GM12891 (cell line): ENCODE data around the gene GBA3.

ENCODE experiments used
- DNase-seq: peaks from one replicate; pipeline ENCODE4 v3.0.0; 2011; ENCODE audit warnings: low spot score; ENCODE audit not compliant: insufficient read length
- FAIRE-seq: peaks from 2 replicates; lab custom pipeline; 2011; peaks lifted over from hg19 to GRCh38; lab: Jason Lieb, UNC
- PAX5 ChIP-seq: IDR thresholded peaks from 2 replicates; pipeline ENCODE4 v1.6.1; 2011; ENCODE audit warnings: low read length, moderate library complexity, mild to moderate bottlenecking; ENCODE audit not compliant: insufficient read depth, severe bottlenecking
- POLR2A ChIP-seq: IDR thresholded peaks from 2 replicates; pipeline ENCODE4 v1.6.1; 2011; ENCODE audit warnings: low read depth, low read length, control low read depth
- POLR2AphosphoS5 ChIP-seq: IDR thresholded peaks from 2 replicates; pipeline ENCODE4 v1.6.1; 2011; ENCODE audit warnings: low read depth, low read length, control low read depth
- POU2F2 ChIP-seq: IDR thresholded peaks from 2 replicates; pipeline ENCODE4 v1.6.1; 2011; ENCODE audit warnings: low read depth, mild to moderate bottlenecking, control low read depth, low read length, moderate library complexity
- SPI1 ChIP-seq: IDR thresholded peaks from 2 replicates; pipeline ENCODE4 v1.6.1; 2011; ENCODE audit warnings: low read depth, low read length, control low read depth
- TAF1 ChIP-seq: IDR thresholded peaks from 2 replicates; pipeline ENCODE4 v1.6.1; 2011; ENCODE audit warnings: low read depth, low read length, control low read depth

The GBA3 gene

DNA sequence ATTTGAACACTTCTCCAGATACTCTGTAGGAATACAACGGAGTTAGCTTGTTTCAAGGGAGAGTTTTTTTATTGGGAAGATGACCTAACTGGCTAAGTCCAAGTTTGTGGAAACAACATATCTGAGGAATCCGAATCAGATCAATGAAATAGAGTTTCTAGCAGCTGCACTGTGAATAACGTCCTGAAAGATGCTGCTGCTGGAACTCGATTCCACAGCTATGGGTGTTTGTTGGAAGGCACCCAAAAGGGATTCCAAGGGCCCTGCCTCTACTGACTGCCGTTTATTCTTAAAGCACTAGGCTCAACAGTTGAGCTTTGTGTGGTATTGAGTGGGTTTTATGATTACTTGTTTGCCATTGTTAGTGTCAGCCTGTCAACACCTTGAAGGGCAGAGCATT is 6.6 kb upstream of the GBA3 start:
- DNase-seq: no peak
- TF ChIP-seq PAX5: no peak
- no peak for TF ChIP-seq POLR2A
- no peak for TF ChIP-seq SPI1
- no peak for TF ChIP-seq POLR2AphosphoS5
- TF ChIP-seq POU2F2: no peak
- TF ChIP-seq TAF1: no peak

GRCh38 chr4:22688236-22688635 is 4.5 kb upstream of the GBA3 start:
- no peak for FAIRE-seq
- no peak for TF ChIP-seq POLR2AphosphoS5
- TF ChIP-seq POU2F2: no peak
- no peak for TF ChIP-seq POLR2A
- no peak for TF ChIP-seq SPI1
- no peak for TF ChIP-seq PAX5
- no peak for TF ChIP-seq TAF1
- no peak for DNase-seq

More for the DNA sequence above, 6.6 kb upstream of the GBA3 start:
- FAIRE-seq: no peak

DNA sequence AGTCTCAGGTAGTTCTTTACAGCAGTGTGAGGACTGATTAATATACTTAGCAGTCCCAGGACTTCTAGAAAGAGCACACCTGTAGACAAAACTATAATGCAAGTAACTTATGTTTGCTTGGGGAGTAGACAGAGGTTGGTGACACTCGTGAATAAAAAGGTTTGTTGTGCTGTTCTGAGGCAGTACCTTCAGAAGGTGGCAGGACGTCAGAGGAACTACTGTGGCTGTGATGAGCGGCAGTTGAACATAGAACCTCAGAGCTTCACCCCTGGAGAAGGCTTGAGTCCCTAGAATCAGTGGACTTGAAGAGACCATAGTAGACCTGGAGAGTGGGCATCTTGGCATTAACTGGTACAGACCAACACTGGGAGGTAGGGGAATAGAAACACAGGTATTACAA is 3.3 kb upstream of the GBA3 start:
- TF ChIP-seq POLR2AphosphoS5: no peak
- no peak for TF ChIP-seq TAF1
- TF ChIP-seq POLR2A: no peak
- TF ChIP-seq PAX5: no peak
- TF ChIP-seq POU2F2: no peak
- no peak for TF ChIP-seq SPI1
- FAIRE-seq (no peak), DNase-seq (no peak)

- FAIRE-seq (no peak), DNase-seq (no peak)
Observed at GRCh38 chr4:22695029-22695428, 2.3 kb downstream of the GBA3 start.

DNA sequence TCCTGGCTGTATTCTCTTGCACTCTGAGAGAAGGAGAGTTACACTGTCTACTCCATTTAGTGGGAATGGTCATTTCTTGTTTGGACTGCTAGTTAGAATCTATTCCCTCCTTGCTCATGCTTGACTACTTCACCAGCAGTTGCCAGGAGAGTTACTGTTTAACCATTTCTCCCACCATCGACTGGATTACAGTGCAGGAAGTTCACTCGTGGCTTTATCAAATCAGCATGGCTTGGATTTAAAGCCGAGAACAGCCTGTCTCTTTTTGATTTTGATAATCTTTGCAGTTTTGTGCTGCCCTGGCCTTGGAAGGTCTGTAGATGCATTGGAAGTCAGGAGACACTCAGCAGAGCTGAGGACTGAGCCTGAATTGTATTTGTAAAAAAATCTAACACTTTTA is 3.2 kb downstream of the GBA3 start:
- no peak for TF ChIP-seq POU2F2
- FAIRE-seq (no peak), DNase-seq (no peak)

More at GRCh38 chr4:22695029-22695428, 2.3 kb downstream of the GBA3 start:
- TF ChIP-seq TAF1 (no peak), SPI1 (no peak), PAX5 (no peak), POU2F2 (no peak), POLR2AphosphoS5 (no peak)

GRCh38 chr4:22703912-22704311 is 11.2 kb downstream of the GBA3 start:
- TF ChIP-seq POU2F2 (no peak), POLR2A (no peak), SPI1 (no peak)
- FAIRE-seq (no peak), DNase-seq (no peak)

- DNase-seq (no peak), FAIRE-seq (no peak)
- TF ChIP-seq TAF1 (no peak), POLR2AphosphoS5 (no peak), PAX5 (no peak), POLR2A (no peak), SPI1 (no peak), POU2F2 (no peak)
Observed at GRCh38 chr4:22707390-22707789, 14.7 kb downstream of the GBA3 start.

- DNase-seq (no peak), FAIRE-seq (no peak)
- TF ChIP-seq TAF1: no peak
- TF ChIP-seq PAX5: no peak
- no peak for TF ChIP-seq POLR2A
- no peak for TF ChIP-seq POLR2AphosphoS5
- TF ChIP-seq POU2F2: no peak
Observed at GRCh38 chr4:22708961-22709360, 16.2 kb downstream of the GBA3 start.

DNA sequence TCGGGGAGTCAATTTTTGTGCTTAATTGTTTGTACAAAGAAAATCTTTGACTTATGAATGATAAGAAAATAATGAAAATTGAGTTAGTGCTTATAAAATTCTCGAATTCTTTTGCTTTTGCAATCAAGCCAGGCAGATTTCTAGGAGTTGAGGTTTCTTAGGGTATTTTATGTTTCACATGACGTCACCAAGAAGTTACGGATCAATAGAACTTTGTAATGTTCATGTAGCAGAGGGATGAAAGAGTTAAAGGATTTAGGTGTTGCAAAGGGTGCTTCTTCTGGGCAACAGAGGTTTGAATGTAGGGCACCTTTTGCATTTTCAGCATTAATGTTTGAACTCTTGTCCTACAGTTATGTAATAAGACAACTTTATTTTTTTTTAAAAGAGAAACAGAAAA is 19.4 kb downstream of the GBA3 start:
- DNase-seq (no peak), FAIRE-seq (no peak)
- TF ChIP-seq PAX5 (no peak), POLR2AphosphoS5 (no peak), SPI1 (no peak), POLR2A (no peak), POU2F2 (no peak), TAF1 (no peak)

- TF ChIP-seq SPI1: no peak
- no peak for TF ChIP-seq PAX5
- no peak for TF ChIP-seq POLR2A
- TF ChIP-seq POU2F2: no peak
- no peak for TF ChIP-seq TAF1
- DNase-seq (no peak), FAIRE-seq (no peak)
Observed at GRCh38 chr4:22712529-22712928, 19.8 kb downstream of the GBA3 start.

GRCh38 chr4:22713841-22714240 is 21.1 kb downstream of the GBA3 start:
- no peak for DNase-seq
- no peak for FAIRE-seq
- TF ChIP-seq PAX5 (no peak), POU2F2 (no peak), POLR2AphosphoS5 (no peak)

GRCh38 chr4:22719218-22719617 is 26.5 kb downstream of the GBA3 start:
- FAIRE-seq (no peak), DNase-seq (no peak)
- TF ChIP-seq SPI1 (no peak), POLR2AphosphoS5 (no peak), PAX5 (no peak), TAF1 (no peak), POLR2A (no peak), POU2F2 (no peak)

- TF ChIP-seq PAX5 (no peak), POU2F2 (no peak), TAF1 (no peak), SPI1 (no peak), POLR2A (no peak), POLR2AphosphoS5 (no peak)
- no peak for FAIRE-seq
- DNase-seq: no peak
Observed at GRCh38 chr4:22720091-22720490, 27.4 kb downstream of the GBA3 start.
